C4-2B (cell line): ENCODE data around the gene ATP8B4.
"Not testable (repeated sequence)": the region's sequence is repeated elsewhere in the genome, so short reads cannot be mapped to it uniquely, and the experiment has no call there.

Source experiments
- H3K27ac ChIP-seq: fragments of 450-650 bp; 2 replicates; pipeline ENCODE4 v1.5.1; 2017
- ZFX ChIP-seq: fragments of 450-650 bp; IDR thresholded peaks from 2 replicates; pipeline ENCODE4 v1.6.1; 2017
- TF ChIP-seq, protein P1 (sequence below): fragments of 450-650 bp; conservative IDR thresholded peaks from 2 replicates; pipeline ENCODE4 v1.5.1; 2017; ENCODE audit warnings: mild to moderate bottlenecking

ATP8B4 gene

DNA sequence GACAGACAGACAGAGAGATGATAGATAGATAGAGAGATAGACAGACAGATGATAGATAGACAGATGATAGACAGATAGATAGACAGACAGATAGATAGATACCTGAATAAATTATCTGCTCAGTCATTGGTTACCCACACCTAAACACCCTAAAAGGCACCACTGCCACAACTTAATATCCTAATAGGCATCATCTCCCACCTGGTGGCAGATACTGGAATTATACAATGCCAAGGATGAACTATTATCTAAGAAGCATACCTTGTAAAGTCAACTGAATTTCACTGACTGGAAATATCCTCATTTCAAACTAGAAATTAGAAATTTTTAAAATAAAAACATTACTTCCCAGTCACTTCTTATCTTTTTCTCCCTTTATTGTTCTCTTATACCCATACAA, 19.4 kb upstream of the ATP8B4 start:
- TF ChIP-seq, protein P1, sequence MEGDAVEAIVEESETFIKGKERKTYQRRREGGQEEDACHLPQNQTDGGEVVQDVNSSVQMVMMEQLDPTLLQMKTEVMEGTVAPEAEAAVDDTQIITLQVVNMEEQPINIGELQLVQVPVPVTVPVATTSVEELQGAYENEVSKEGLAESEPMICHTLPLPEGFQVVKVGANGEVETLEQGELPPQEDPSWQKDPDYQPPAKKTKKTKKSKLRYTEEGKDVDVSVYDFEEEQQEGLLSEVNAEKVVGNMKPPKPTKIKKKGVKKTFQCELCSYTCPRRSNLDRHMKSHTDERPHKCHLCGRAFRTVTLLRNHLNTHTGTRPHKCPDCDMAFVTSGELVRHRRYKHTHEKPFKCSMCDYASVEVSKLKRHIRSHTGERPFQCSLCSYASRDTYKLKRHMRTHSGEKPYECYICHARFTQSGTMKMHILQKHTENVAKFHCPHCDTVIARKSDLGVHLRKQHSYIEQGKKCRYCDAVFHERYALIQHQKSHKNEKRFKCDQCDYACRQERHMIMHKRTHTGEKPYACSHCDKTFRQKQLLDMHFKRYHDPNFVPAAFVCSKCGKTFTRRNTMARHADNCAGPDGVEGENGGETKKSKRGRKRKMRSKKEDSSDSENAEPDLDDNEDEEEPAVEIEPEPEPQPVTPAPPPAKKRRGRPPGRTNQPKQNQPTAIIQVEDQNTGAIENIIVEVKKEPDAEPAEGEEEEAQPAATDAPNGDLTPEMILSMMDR = peak; percentile 29
- no peak for TF ChIP-seq ZFX

DNA sequence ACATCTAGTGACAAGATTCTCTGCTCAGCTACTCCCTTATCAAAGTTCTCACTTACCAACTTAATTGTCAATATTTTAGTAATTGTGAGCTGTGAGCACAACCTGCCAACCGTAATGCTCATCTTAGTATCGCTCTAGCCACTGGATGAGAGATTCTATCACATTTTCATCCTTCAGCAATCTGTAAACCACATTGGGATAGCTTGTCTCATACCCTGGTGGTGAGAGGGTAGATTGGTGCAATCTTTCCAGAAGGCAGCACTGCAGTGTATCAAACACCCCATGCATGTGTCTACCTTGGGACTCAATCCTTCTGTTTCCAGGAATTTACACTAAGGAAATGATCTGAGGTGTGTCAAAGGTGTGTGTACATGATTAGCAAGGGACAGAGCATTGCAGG, 18.9 kb upstream of the ATP8B4 start:
- H3K27ac ChIP-seq = no peak overlapping the region

More for the DNA sequence above, 19.4 kb upstream of the ATP8B4 start:
- H3K27ac ChIP-seq = no peak overlapping the region

DNA sequence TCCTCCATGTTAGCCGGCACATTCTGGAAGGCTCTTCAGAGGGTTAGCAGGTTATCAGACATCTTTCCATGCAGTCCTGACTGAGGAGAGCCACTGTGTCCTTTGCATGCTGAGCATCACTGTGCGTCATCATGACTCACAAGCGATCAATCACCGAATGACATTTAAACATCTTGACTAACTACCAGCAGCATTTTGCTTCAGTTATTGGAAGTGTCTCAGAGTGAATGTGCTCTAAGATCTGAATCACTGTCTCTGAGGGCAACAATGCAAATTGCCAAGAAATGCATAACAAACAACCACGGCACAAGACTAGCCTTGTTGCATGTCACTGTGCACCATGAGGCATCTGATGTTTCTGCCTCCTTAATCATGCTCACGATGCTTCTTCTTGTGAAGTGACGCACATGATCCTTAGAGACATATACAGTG, 18.3 kb upstream of the ATP8B4 start:
- no peak overlapping the region for H3K27ac ChIP-seq
- TF ChIP-seq, protein P1 = no peak
- TF ChIP-seq ZFX = no peak

More for the DNA sequence above, 18.9 kb upstream of the ATP8B4 start:
- TF ChIP-seq, protein P1 = no peak
- TF ChIP-seq ZFX = no peak

DNA sequence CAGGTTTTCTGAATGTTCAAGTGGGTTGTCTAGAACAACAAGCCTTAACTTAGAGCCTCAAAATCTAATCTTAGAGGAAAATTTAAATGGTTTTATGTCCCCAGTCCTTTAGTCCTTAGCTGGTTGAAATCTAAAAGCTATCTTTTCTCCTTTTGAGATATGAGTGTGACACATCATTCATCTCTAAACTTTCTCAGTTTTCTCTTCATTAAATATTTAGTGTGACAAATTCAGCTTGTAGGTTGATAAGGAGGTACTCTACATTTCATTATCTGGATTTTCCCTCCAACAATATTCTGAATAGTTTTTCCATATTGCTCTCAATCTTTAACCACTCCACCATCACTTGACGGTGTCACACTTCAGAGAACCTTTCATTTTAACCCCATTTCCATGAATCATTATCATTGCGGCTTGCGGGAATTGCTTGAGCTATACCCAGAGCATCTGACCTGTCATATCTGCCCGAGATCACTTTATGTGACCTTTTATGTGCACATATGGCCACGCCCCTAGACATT, 16.1 kb upstream of the ATP8B4 start:
- no peak overlapping the region for H3K27ac ChIP-seq

DNA sequence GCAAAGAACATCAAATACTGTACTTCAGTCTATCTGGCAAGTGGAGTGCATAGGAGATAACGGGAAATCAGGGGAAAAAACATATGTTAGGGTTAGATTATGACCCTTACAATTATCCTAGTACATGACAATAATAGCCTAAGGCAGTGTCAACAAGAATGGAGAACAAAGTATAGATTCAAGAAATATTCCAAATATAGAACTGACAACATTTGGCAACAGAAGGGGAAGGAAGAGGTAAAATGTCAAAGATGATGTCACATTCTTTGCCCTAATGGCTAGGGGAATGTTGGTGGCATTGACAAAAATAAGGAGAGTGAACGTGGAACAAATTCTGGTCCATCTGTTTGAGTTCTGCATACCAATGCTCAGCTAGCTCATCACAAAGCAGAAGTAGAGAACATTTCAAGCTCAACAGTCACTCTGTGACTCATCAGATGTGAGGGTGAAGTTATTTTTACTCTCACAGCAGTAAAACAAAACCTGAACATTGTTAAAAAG, 15.5 kb upstream of the ATP8B4 start:
- TF ChIP-seq ZFX = no peak
- TF ChIP-seq, protein P1 = no peak
- no peak overlapping the region for H3K27ac ChIP-seq

More for the DNA sequence above, 16.1 kb upstream of the ATP8B4 start:
- TF ChIP-seq ZFX = no peak
- TF ChIP-seq, protein P1 = no peak

DNA sequence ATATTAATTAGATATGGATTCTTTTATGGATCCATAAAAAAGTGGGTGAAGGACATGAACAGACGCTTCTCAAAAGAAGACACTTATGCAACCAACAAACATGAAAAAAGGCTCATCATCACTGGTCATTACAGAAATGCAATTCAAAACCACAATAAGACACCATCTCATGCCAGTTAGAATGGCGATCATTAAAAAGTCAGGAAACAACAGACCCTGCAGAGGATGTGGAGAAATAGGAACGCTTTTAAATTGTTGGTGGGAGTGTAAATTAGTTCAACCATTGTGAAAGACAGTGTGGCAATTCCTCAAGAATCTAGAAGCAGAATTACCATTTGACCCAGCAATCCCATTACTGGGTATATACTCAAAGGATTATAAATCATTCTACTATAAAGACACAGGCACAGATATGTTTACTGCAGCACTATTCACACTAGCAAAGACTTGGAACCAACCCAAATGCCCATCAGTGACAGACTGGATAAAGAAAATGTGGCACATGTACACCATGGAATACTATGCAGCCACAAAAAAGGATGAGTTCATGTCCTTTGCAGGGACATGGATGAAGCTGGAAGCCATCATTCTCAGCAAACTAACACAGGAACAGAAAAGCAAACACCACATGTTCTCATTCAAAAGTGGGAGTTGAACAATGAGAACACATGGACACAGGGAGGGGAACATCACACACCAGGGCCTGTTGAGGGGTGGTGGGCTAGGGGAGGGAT, 13.4 kb upstream of the ATP8B4 start:
- H3K27ac ChIP-seq = not testable (repeated sequence)

DNA sequence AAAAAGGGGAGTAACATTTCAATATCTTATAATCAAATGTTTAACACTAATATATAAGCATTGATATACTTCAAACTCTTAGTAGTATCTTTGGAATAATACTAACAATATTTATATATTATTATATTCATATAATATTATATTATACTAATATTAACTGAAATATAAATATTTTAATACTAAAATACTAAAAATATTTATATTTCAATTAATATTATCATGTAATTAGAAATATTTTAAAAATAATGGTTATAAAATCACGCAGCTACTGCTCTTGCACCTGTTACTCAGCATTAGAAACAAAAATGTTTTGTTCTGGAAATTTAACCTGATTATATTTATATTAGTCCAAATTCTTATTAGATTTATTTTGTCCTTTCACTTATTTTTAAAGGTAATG, 12.6 kb upstream of the ATP8B4 start:
- TF ChIP-seq, protein P1 = no peak
- TF ChIP-seq ZFX = no peak
- H3K27ac ChIP-seq = no peak overlapping the region
